ENCODE measurements around the gene FKRP. TPM values are rescaled to one million over a fixed set of nuclear protein-coding genes. Genes with fewer than 3 reads are reported as not detected.
"Not testable (repeated sequence)": the region's sequence is repeated elsewhere in the genome, so short reads cannot be mapped to it uniquely, and the experiment has no call there.

Gene FKRP
- total RNA-seq, 2 donors from 2014 or later: 8.4 to 10.4 TPM

GRCh38 chr19:46772170-46773017 lies 26.5 kb downstream of the FKRP start:
- intact Hi-C loops (cut with DNase I): no loop called here
- no peak for DNase-seq
- no peak overlapping the region for H3K27ac ChIP-seq

DNA sequence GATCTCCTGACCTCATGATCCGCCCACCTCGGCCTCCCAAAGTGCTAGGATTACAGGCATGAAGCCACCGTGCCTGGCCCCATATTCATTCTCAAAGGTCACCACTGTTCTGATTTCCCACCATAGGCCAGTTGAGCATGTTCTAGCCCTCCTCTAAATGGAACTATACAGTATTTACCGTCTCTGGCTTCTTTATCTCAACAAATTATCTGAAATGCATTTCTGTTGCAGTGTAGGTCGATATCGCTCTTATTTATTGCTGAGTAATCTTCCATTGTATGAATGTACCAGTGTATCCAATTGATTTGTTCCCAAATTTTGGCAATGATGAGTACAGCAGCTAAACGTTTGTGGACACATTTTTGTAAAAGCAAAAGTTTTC lies 27.2 kb downstream of the FKRP start:
- no peak overlapping the region for H3K4me3 ChIP-seq
- no peak overlapping the region for H3K27ac ChIP-seq
- DNase-seq: no peak
- H3K27me3 ChIP-seq: no peaks in the 10 kb centered on the region
- H3K9ac ChIP-seq (ENCODE audit: low read depth in 2 of 2, low read length in 2 of 2): no peak overlapping the region
- no peaks in the 10 kb centered on the region for H3K9me3 ChIP-seq
- TF ChIP-seq CTCF (IDR thresholded peaks at IDR 0.05): no peak
- no peaks in the 10 kb centered on the region for H3K4me1 ChIP-seq
- peaks cover 10% of the 10 kb centered on the region for H3K36me3 ChIP-seq
- intact Hi-C loops (cut with DNase I): no loop called here

More at GRCh38 chr19:46772170-46773017, 26.5 kb downstream of the FKRP start:
- Histone ChIP-seq H3K9me3 (no peaks in the 10 kb centered on the region), H3K9ac (ENCODE audit: low read depth in 2 of 2, low read length in 2 of 2) (no peak overlapping the region), H3K4me1 (no peaks in the 10 kb centered on the region), H3K27me3 (no peaks in the 10 kb centered on the region), H3K4me3 (no peak overlapping the region), H3K36me3 (peaks cover 10% of the 10 kb centered on the region)
- TF ChIP-seq CTCF (IDR thresholded peaks at IDR 0.05): no peak

- no peaks in the 10 kb centered on the region for H3K4me1 ChIP-seq
- no peak overlapping the region for H3K9ac ChIP-seq (ENCODE audit: low read depth in 2 of 2, low read length in 2 of 2)
- no peaks in the 10 kb centered on the region for H3K9me3 ChIP-seq
- H3K27me3 ChIP-seq: no peaks in the 10 kb centered on the region
- H3K4me3 ChIP-seq: no peak overlapping the region
- TF ChIP-seq CTCF (IDR thresholded peaks at IDR 0.05): no peak
- peaks cover 14% of the 10 kb centered on the region for H3K36me3 ChIP-seq
- intact Hi-C loops (cut with DNase I): no loop called here
- H3K27ac ChIP-seq: no peak overlapping the region
- no peak for DNase-seq
These were observed 29.9 kb downstream of the FKRP start for GRCh38 chr19:46775642-46776258.

GRCh38 chr19:46776927-46777911 lies 31.4 kb downstream of the FKRP start:
- Histone ChIP-seq H3K36me3 (peaks cover 23% of the 10 kb centered on the region), H3K27ac (no peak overlapping the region), H3K4me3 (no peak overlapping the region)

GRCh38 chr19:46777956-46778645 lies 32.2 kb downstream of the FKRP start:
- H3K27ac ChIP-seq; H3K9ac ChIP-seq (ENCODE audit: low read depth in 2 of 2, low read length in 2 of 2); H3K9me3 ChIP-seq; DNase-seq; H3K4me3 ChIP-seq; H3K27me3 ChIP-seq; intact Hi-C loops (cut with DNase I); H3K4me1 ChIP-seq: not testable (repeated sequence)
- peaks cover 26% of the 10 kb centered on the region for H3K36me3 ChIP-seq

More at GRCh38 chr19:46776927-46777911, 31.4 kb downstream of the FKRP start:
- intact Hi-C loops (cut with DNase I): no loop called here
- Histone ChIP-seq H3K4me1 (no peaks in the 10 kb centered on the region), H3K27me3 (no peaks in the 10 kb centered on the region), H3K9ac (ENCODE audit: low read depth in 2 of 2, low read length in 2 of 2) (no peak overlapping the region), H3K9me3 (no peaks in the 10 kb centered on the region)
- no peak for DNase-seq
- TF ChIP-seq CTCF (IDR thresholded peaks at IDR 0.05): no peak

Data from colonic mucosa (tissue), 4 donors.